ENCODE measurements around the gene RNASE4. TPM values are rescaled to one million over a fixed set of nuclear protein-coding genes. Genes with fewer than 3 reads are reported as not detected.

The RNASE4 gene
- total RNA-seq, 1 experiment from 2014 or later: not detected

DNA sequence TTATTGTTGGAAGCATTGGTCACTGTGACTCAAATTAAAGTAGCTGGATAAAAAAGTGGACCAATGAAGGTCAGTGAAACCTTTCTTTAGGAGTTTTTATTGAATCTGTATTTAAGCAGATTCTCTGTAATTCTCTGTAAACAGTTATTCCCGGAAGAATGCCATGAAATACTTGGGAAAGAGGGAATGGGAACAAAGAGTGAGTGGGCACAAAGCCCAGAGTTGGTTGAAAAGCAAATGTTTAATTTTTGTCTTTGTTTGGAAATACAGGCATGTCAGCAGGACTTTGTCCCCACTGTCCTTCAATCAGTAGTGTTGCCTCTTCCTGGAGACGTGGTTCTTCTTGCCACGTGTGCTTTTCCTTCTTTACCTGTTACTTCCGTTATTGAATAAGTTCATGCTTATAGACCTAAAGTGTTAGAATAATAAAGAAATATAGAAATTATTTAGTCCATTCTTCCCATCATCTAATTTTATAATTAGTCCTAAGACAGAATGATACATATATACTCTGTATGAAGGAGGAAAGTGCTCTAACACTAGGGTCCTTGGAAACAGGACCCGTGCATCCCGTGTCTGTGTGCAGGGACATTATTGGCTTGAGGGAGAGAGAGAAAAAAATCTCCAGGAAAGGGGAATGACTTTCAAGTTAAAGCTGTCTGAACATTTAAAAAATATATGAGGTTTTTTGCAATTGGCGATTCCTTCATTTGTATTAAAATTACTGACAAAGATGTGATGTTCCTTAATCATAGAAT lies 2.2 kb downstream of the RNASE4 start:
- H3K4me1 ChIP-seq (ENCODE audit: insufficient read depth, low read length): no peaks in the 10 kb centered on the region
- H4K8ac ChIP-seq (replicated peaks; ENCODE audit: insufficient read length, low read depth, low read length): no peak overlapping the region
- no peak overlapping the region for H3T11ph ChIP-seq (ENCODE audit: low read length)
- H4K20me1 ChIP-seq (ENCODE audit: control insufficient read depth, insufficient read depth, insufficient read length): no peaks in the 10 kb centered on the region
- H3K27ac Mint-ChIP-seq: no peak overlapping the region
- 0 out of 5 replicates have a peak overlapping the region, but pooled peaks of 1 of the 2 experiments have one; percentile 30 for H3K4me3 Mint-ChIP-seq
- no peaks in the 10 kb centered on the region for H3K9me3 Mint-ChIP-seq
- no peaks in the 10 kb centered on the region for H3K79me2 ChIP-seq (ENCODE audit: insufficient read depth, low read length)
- DNase-seq: no peak
- no peak overlapping the region for H3K27ac ChIP-seq (ENCODE audit: insufficient read length, low read depth, low read length)
- no peak overlapping the region for H3K9ac ChIP-seq (ENCODE audit: extremely low read depth, insufficient read length, low read length)
- no peak overlapping the region for H2BK15ac ChIP-seq (ENCODE audit: low read depth, low read length)
- no peak overlapping the region for H3K4me2 ChIP-seq (ENCODE audit: insufficient read depth, insufficient read length, low read length)
- H3K36me3 Mint-ChIP-seq (ENCODE audit: insufficient read depth in 1 of 3, low read depth in 3 of 3): no peaks in the 10 kb centered on the region
- WGBS (ENCODE audit: extremely low coverage, insufficient read length, low lambda C conversion rate): no CpG with 5 or more reads among the region's 7 CpGs
- no peak overlapping the region for H4K5ac ChIP-seq (ENCODE audit: insufficient read length, low read depth, low read length)
- H2BK20ac ChIP-seq (ENCODE audit: low read depth, low read length, poor library complexity, severe bottlenecking): no peak overlapping the region
- no peak overlapping the region for H3K23ac ChIP-seq (ENCODE audit: insufficient read length, low read depth, low read length)
- no peaks in the 10 kb centered on the region for H3K79me1 ChIP-seq (ENCODE audit: insufficient read depth, low read depth, low read length, poor library complexity, severe bottlenecking)
- H3K23me2 ChIP-seq (ENCODE audit: insufficient read length, low read depth, low read length, poor library complexity, severe bottlenecking): peaks cover 18% of the 10 kb centered on the region
- H2BK12ac ChIP-seq (ENCODE audit: insufficient read length, low read depth, low read length): no peak overlapping the region
- no peak overlapping the region for H3K18ac ChIP-seq (ENCODE audit: insufficient read length, low read depth, low read length)
- H4K91ac ChIP-seq (ENCODE audit: insufficient read length, low read depth, low read length): no peak overlapping the region
- H2AK5ac ChIP-seq (ENCODE audit: insufficient read length, low read length): no peak overlapping the region
- H3K27me3 ChIP-seq (ENCODE audit: insufficient read depth, low read length): no peaks in the 10 kb centered on the region
- no peak overlapping the region for H3K4ac ChIP-seq (ENCODE audit: low read depth, low read length)
- no peak overlapping the region for H2BK5ac ChIP-seq (ENCODE audit: insufficient read length, low read length)
- H2BK120ac ChIP-seq (ENCODE audit: low read depth, low read length, poor library complexity, severe bottlenecking): no peak overlapping the region
- H3K9me3 ChIP-seq (ENCODE audit: control insufficient read depth, low read depth, low read length): no peaks in the 10 kb centered on the region
- H3K14ac ChIP-seq (ENCODE audit: insufficient read depth, low read length): no peak overlapping the region
- peaks cover 2% of the 10 kb centered on the region for H3K27me3 Mint-ChIP-seq (ENCODE audit: low read depth)
- peaks cover 8% of the 10 kb centered on the region in 2 experiments for H3K4me1 Mint-ChIP-seq
- no peak overlapping the region for H2AFZ ChIP-seq (ENCODE audit: low read length)
- TF ChIP-seq, protein P1, sequence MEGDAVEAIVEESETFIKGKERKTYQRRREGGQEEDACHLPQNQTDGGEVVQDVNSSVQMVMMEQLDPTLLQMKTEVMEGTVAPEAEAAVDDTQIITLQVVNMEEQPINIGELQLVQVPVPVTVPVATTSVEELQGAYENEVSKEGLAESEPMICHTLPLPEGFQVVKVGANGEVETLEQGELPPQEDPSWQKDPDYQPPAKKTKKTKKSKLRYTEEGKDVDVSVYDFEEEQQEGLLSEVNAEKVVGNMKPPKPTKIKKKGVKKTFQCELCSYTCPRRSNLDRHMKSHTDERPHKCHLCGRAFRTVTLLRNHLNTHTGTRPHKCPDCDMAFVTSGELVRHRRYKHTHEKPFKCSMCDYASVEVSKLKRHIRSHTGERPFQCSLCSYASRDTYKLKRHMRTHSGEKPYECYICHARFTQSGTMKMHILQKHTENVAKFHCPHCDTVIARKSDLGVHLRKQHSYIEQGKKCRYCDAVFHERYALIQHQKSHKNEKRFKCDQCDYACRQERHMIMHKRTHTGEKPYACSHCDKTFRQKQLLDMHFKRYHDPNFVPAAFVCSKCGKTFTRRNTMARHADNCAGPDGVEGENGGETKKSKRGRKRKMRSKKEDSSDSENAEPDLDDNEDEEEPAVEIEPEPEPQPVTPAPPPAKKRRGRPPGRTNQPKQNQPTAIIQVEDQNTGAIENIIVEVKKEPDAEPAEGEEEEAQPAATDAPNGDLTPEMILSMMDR (conservative IDR thresholded peaks at IDR 0.05): no peak
- H3K56ac ChIP-seq (ENCODE audit: insufficient read length, low read depth, low read length): no peak overlapping the region
